Naive B cell (primary cell): Measurements from ENCODE around the gene SLC9A4. TPM values are rescaled to one million over a fixed set of nuclear protein-coding genes. Genes with fewer than 3 reads are reported as not detected.
"Not testable (repeated sequence)": the region's sequence is repeated elsewhere in the genome, so short reads cannot be mapped to it uniquely, and the experiment has no call there.

ENCODE experiments used
- ATAC-seq, 2 donors: fragments of 150-1000 bp; cut with Tn5 transposase; 2 replicates each; pipeline ENCODE4 v1.10.0; 2021; ENCODE audit warnings: low read depth in 2 of 2, mild to moderate bottlenecking in 2 of 2, moderate library complexity in 2 of 2
- DNase-seq: peaks from one replicate; pipeline ENCODE4 v3.0.0; 2022
- H3K27ac Mint-ChIP-seq, 6 donors: one replicate each; pipeline ENCODE4 v1.8.0; 2020 to 2022; ENCODE audit warnings: mild to moderate bottlenecking in 6 of 6, mixed read lengths in 6 of 6, moderate library complexity in 5 of 6, inconsistent platforms in 2 of 6
- H3K27me3 Mint-ChIP-seq, 3 donors: one replicate each; pipeline ENCODE4 v1.8.0; 2021 to 2022; ENCODE audit warnings: mixed read lengths in 3 of 3, mild to moderate bottlenecking in 1 of 3
- H3K36me3 Mint-ChIP-seq, 2 donors: one replicate each; pipeline ENCODE4 v1.8.0; 2020 to 2022; ENCODE audit warnings: mixed read lengths in 2 of 2, inconsistent platforms in 1 of 2, mild to moderate bottlenecking in 1 of 2
- H3K4me1 Mint-ChIP-seq, 3 donors: one replicate each; pipeline ENCODE4 v1.8.0; 2020 to 2022; ENCODE audit warnings: mixed read lengths in 3 of 3, inconsistent platforms in 1 of 3, mild to moderate bottlenecking in 1 of 3, moderate library complexity in 1 of 3
- H3K4me3 Mint-ChIP-seq, 8 donors: one replicate each; pipeline ENCODE4 v1.8.0; 2020 to 2022; ENCODE audit warnings: mild to moderate bottlenecking in 8 of 8, mixed read lengths in 8 of 8, moderate library complexity in 8 of 8, inconsistent platforms in 2 of 8
- H3K9me3 Mint-ChIP-seq, 7 donors: one replicate each; pipeline ENCODE4 v1.8.0; 2020 to 2022; ENCODE audit warnings: mixed read lengths in 7 of 7, mild to moderate bottlenecking in 5 of 7, inconsistent platforms in 2 of 7, moderate library complexity in 1 of 7
- polyA plus RNA-seq, 6 donors: library from polyadenylated mRNA; unstranded; fragments of 300-500 nt; fragmentation: Illumina TruSeq; gene quantifications; one replicate each; pipeline ENCODE4 v1.2.3, GENCODE V29; 2021; ENCODE audit warnings: low read depth in 6 of 6

Gene SLC9A4
- polyA plus RNA-seq, 6 donors from 2014 or later, result not detected

DNA sequence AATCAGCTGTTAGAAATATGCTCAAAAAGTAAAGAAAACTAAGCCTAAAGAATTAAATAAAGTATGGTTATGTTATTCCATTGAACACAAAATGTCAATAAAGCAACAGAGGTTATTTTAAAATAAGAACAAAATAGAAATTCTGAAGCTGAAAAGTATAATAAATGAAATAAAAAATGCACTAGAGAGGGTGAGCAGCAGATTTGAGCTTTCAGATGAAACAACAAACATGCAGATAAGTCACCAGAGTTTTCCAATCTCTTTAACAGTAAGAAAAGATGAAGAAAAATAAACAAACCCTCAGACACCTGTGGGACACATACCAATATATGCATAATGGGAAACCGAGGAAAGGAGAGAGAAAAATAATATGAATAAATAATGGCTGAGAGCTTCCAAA, 76.0 kb downstream of the SLC9A4 start:
- Mint-ChIP-seq H3K36me3 (peaks cover 5 to 16% of the 10 kb centered on the region in 2 donors), H3K9me3 (peaks cover 15 to 40% (median 30%) of the 10 kb centered on the region in 7 donors), H3K27ac (no peak overlapping the region), H3K4me1 (no peaks in the 10 kb centered on the region), H3K27me3 (peaks cover 0 to 20% (median 9%) of the 10 kb centered on the region in 3 donors), H3K4me3 (no peak overlapping the region)
- ATAC-seq, result no peak
- no peak for DNase-seq

- H3K27ac Mint-ChIP-seq, result no peak overlapping the region
- H3K9me3 Mint-ChIP-seq, result peaks cover 15 to 40% (median 30%) of the 10 kb centered on the region in 7 donors
- no peak overlapping the region for H3K4me3 Mint-ChIP-seq
- ATAC-seq (no peak), DNase-seq (no peak)
- no peaks in the 10 kb centered on the region for H3K4me1 Mint-ChIP-seq
- H3K27me3 Mint-ChIP-seq, result peaks cover 0 to 16% (median 7%) of the 10 kb centered on the region in 3 donors
- H3K36me3 Mint-ChIP-seq, result peaks cover 5 to 16% of the 10 kb centered on the region in 2 donors
Observed at GRCh38 chr2:102550151-102550550, 77.1 kb downstream of the SLC9A4 start.

DNA sequence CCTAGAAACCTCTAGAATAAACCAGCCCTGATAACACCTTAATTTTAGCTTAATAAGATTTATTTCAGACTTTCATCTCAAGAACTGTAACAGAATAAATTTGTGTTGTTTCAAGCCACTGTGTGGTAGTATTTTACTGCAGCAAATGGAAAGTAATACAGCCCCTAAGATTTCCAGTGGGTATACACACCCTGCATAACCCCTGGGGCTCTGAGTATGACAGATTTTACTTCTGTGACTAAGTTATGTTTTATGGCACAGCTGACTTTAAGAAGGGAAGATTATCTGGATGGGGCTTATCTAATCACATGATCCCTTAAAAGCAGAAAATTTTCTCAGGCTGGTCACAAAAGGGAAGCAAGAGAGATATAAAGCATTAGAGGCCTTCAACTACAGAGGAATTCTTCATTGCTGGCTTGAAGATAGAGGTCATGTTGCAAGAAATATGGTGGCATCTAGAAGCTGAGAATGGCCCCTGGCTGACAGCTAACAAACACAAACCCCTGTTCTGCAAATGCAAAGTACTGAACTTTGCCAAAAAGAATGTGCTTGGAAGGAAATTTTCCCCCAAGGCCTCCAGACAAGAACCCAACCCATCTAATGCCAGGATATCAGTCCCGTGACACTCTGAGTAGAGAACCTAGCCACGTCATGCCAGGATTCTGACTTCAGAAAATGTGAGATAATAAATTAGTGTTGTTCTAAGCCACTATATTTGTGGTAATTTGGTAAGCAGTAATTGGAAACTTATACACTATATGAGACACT, 78.5 kb downstream of the SLC9A4 start:
- Mint-ChIP-seq H3K4me1 (no peaks in the 10 kb centered on the region), H3K4me3 (no peak overlapping the region), H3K9me3 (peaks cover 15 to 40% (median 27%) of the 10 kb centered on the region in 7 donors), H3K27me3 (peaks cover 0 to 16% (median 7%) of the 10 kb centered on the region in 3 donors), H3K27ac (no peak overlapping the region), H3K36me3 (peaks cover 5 to 16% of the 10 kb centered on the region in 2 donors)
- DNase-seq, result no peak
- ATAC-seq, result no peak

GRCh38 chr2:102553601-102554000, 80.6 kb downstream of the SLC9A4 start:
- peaks cover 5 to 7% of the 10 kb centered on the region in 2 donors for H3K36me3 Mint-ChIP-seq
- no peak overlapping the region for H3K4me3 Mint-ChIP-seq
- no peaks in the 10 kb centered on the region for H3K4me1 Mint-ChIP-seq
- DNase-seq (no peak), ATAC-seq (no peak)
- H3K27ac Mint-ChIP-seq, result no peak overlapping the region
- peaks cover 0 to 13% (median 7%) of the 10 kb centered on the region in 3 donors for H3K27me3 Mint-ChIP-seq
- peaks cover 8 to 26% (median 18%) of the 10 kb centered on the region in 7 donors for H3K9me3 Mint-ChIP-seq

DNA sequence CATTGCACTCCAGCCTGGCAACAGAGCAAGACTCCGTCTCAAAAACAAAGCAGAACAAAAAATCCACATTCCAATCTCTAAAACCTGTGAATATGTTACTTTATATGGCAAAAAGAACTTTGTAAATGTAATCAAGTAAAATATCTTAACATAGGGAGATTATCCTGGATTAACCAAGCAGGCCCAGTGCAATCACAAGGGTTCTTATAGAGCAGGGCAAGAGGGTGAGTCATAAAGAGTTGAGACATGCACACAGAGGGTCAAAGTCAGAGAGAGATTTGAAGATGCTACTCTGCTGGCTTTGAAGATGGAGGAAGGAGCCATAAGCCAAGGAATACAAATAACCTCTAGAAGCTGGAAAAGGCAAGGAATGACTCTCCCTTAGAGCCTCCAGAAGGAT, 85.4 kb downstream of the SLC9A4 start:
- ATAC-seq (no peak), DNase-seq (no peak)
- Mint-ChIP-seq H3K27me3 (peaks cover 4 to 22% (median 12%) of the 10 kb centered on the region in 3 donors), H3K27ac (no peak overlapping the region), H3K4me3 (no peak overlapping the region), H3K36me3 (no peaks in the 10 kb centered on the region), H3K4me1 (no peaks in the 10 kb centered on the region), H3K9me3 (peaks cover 0 to 7% (median 3%) of the 10 kb centered on the region in 7 donors)

DNA sequence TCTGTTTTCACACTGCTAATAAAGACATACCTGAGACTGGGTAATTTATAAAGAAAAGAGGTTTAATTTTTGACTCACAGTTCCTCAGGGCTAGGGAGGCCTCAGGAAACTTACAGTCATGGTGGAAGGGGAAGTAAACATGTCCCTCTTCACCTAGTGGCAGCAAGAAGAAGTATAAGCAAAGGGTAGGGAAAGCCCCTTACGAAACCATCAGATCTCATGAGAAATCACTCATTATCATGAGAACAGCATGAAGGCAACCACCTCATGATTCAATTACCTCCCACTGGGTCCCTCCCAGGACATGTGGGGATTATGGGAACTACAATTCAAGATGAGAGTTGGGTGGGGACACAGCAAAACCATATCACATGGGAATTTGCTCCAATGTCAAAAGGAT, 89.5 kb downstream of the SLC9A4 start:
- Mint-ChIP-seq H3K27ac (peak overlapping the region in 1 of 6 donors; percentile 45), H3K4me3 (peak overlapping the region in 1 of 8 donors; percentile 36), H3K27me3 (peaks cover 0 to 18% (median 17%) of the 10 kb centered on the region in 3 donors), H3K9me3 (peaks cover 0 to 28% (median 5%) of the 10 kb centered on the region in 7 donors)
- DNase-seq, H3K4me1 Mint-ChIP-seq, ATAC-seq, H3K36me3 Mint-ChIP-seq: not testable (repeated sequence)

DNA sequence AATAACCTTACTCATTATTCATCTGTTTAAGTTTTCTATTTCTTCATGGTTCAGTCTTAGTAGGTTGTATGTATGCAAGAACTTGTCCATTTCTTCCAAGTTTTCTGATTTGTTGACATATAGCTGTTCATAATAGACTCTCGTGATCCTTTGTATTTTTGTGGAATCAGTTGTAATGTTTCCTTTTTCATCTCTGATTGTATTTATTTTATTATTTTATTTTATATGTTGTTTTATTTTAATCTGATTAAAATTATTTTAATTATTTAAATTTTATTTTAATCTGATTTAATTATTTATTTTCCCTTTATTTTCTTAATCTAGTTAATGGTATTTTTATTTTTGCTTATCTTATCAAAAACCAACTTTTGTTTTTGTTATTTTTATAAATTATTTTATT, 102.9 kb downstream of the SLC9A4 start:
- no peak overlapping the region for H3K27ac Mint-ChIP-seq
- peaks cover 5 to 68% (median 25%) of the 10 kb centered on the region in 7 donors for H3K9me3 Mint-ChIP-seq
- no peak for DNase-seq
- H3K36me3 Mint-ChIP-seq, result no peaks in the 10 kb centered on the region
- ATAC-seq, result no peak
- H3K27me3 Mint-ChIP-seq, result peaks cover 0 to 16% (median 5%) of the 10 kb centered on the region in 3 donors
- H3K4me3 Mint-ChIP-seq, result no peak overlapping the region
- H3K4me1 Mint-ChIP-seq, result no peaks in the 10 kb centered on the region

GRCh38 chr2:102578376-102578775, 105.3 kb downstream of the SLC9A4 start:
- DNase-seq (no peak), ATAC-seq (no peak)
- Mint-ChIP-seq H3K4me3 (no peak overlapping the region), H3K27ac (no peak overlapping the region), H3K9me3 (peaks cover 5 to 61% (median 22%) of the 10 kb centered on the region in 7 donors), H3K27me3 (peaks cover 0 to 17% (median 5%) of the 10 kb centered on the region in 3 donors), H3K4me1 (peaks cover 0 to 6% (median 0%) of the 10 kb centered on the region in 3 donors), H3K36me3 (no peaks in the 10 kb centered on the region)

- H3K36me3 Mint-ChIP-seq, result no peaks in the 10 kb centered on the region
- H3K27ac Mint-ChIP-seq, result no peak overlapping the region
- H3K27me3 Mint-ChIP-seq, result peaks cover 0 to 20% (median 5%) of the 10 kb centered on the region in 3 donors
- H3K4me1 Mint-ChIP-seq, result peaks cover 0 to 6% (median 0%) of the 10 kb centered on the region in 3 donors
- peaks cover 2 to 35% (median 13%) of the 10 kb centered on the region in 7 donors for H3K9me3 Mint-ChIP-seq
- H3K4me3 Mint-ChIP-seq, result peak overlapping the region in 2 of 8 donors; percentile 7 to 47
- peak; percentile 32 to 45 for ATAC-seq
- no peak for DNase-seq
Observed at GRCh38 chr2:102581911-102582310, 108.9 kb downstream of the SLC9A4 start.

DNA sequence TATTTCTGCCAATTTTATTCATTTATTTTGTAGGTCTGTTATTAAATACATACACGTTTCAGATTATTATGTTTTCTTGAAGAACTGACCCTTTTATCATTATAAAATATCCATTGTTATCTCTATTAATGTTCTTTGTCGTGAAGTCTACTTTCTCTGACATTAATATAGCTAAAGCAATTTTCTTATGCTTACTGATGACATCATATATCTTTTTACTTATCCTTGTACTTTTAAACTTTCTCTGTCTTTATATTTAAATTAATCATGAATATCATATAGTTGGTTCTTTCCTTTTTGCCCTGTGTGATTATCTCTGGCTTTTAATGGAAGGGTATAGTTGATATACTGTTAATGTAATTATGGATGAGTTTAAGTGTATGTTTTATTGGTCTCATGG, 109.8 kb downstream of the SLC9A4 start:
- Mint-ChIP-seq H3K36me3 (no peaks in the 10 kb centered on the region), H3K27me3 (peaks cover 5 to 16% (median 5%) of the 10 kb centered on the region in 3 donors), H3K27ac (no peak overlapping the region), H3K9me3 (peaks cover 2 to 26% (median 11%) of the 10 kb centered on the region in 7 donors), H3K4me1 (peaks cover 0 to 6% (median 0%) of the 10 kb centered on the region in 3 donors), H3K4me3 (peak overlapping the region in 1 of 8 donors; percentile 13)
- DNase-seq (no peak), ATAC-seq (no peak)

Other genes starting within 250 kb of the SLC9A4 start
- gene IL1RL1, start 161.7 kb upstream of the SLC9A4 start, polyA plus RNA-seq, result not detected
- 1 to 10 TPM in 1 of 6 donors, under 1 TPM in 4, not detected in 1; 0.15 to 1.7 (median 0.32) TPM for gene IL18R1, start 117.4 kb upstream of the SLC9A4 start, polyA plus RNA-seq
- not detected for gene IL18RAP, start 50.1 kb upstream of the SLC9A4 start, polyA plus RNA-seq
- under 1 TPM in 1 of 6 donors, not detected in 5; 0.04 TPM for gene SLC9A2, start 146.3 kb downstream of the SLC9A4 start, polyA plus RNA-seq